Measurements from ENCODE around the gene DCC. TPM values are rescaled to one million over a fixed set of nuclear protein-coding genes. Genes with fewer than 3 reads are reported as not detected.

Gene DCC
- total and polyA plus RNA-seq, 9 of the 15 experiments (the other 6 are each of a cell fraction or from before 2014, with no cell fraction given), result not detected

DNA sequence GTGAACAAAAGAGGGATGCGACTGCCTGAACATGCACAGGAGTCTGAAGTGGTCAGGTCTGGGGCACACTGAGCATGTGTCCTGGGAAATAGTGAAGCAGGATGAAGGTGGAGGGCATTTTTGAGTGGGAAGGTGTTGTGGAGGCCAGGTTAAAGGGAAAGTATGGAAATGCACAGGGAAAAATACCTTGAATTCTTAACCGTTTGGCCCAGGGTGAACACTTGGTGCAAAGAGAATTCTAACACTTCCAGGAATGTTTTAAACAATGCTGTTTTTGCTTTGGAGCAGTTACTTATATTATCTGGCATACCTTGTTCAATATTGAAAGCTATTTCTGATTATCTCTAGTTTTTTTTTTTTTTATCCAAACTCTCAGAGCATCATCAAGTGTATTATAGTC is 623.5 kb downstream of the DCC start:
- H3K4me3 ChIP-seq, result no peak overlapping the region
- no TSS peak for BruUV-seq (replicated peaks)
- no peaks in the 10 kb centered on the region for H3K4me1 ChIP-seq (replicated peaks in 1 of 2; ENCODE audit: control insufficient read depth in 2 of 2, insufficient read depth in 2 of 2, low read length in 2 of 2)
- H3K4me2 ChIP-seq (ENCODE audit: insufficient read depth, low read length), result no peak overlapping the region
- CTCF ChIA-PET (ENCODE audit: low intra/inter-chr PET ratio), result interaction anchor here (0.7 kb wide), 1 partner anchor 684 kb away, joined by 4 read pairs; no protein-coding TSS in a partner anchor
- no peak overlapping the region for H3K27ac ChIP-seq (ENCODE audit: extremely low read depth, low read depth, low read length)
- no peak for TF ChIP-seq HSF4 (CRISPR knock-in tag; IDR thresholded peaks at IDR 0.05; ENCODE audit: borderline replicate concordance)
- no peak for TF ChIP-seq NR3C1 (CRISPR knock-in tag; IDR thresholded peaks at IDR 0.05)
- TF ChIP-seq KLF1 (tag; IDR thresholded peaks at IDR 0.05), result no peak
- no peak for TF ChIP-seq ETS2 (tag; IDR thresholded peaks at IDR 0.05; ENCODE audit: borderline replicate concordance, poor library complexity, severe bottlenecking)
- no peak for TF ChIP-seq PHF8 (IDR thresholded peaks at IDR 0.05; ENCODE audit: borderline replicate concordance, low read length)
- TF ChIP-seq RBM15 (IDR thresholded peaks at IDR 0.05; ENCODE audit: insufficient read depth, low read length), result no peak
- TF ChIP-seq NFATC3 (IDR thresholded peaks at IDR 0.05), result no peak
- no peak for TF ChIP-seq PHF20 (IDR thresholded peaks at IDR 0.05; ENCODE audit: partially characterized antibody)
- TF ChIP-seq KAT2B (IDR thresholded peaks at IDR 0.05; ENCODE audit: low read depth, low read length), result no peak
- no peak for TF ChIP-seq RHOXF2B (CRISPR knock-in tag; conservative IDR thresholded peaks at IDR 0.05)
- no peak overlapping the region for H2AFZ ChIP-seq (ENCODE audit: low read depth, low read length)
- no peaks in the 10 kb centered on the region for H3K27me3 ChIP-seq (ENCODE audit: control insufficient read depth in 2 of 2, insufficient read depth in 2 of 2, low read length in 2 of 2)
- intact Hi-C loops (cut with micrococcal nuclease), result no loop called here
- H3K9ac ChIP-seq (ENCODE audit: insufficient read depth in 1 of 2, low read depth in 2 of 2, low read length in 2 of 2), result no peak overlapping the region
- H3K36me3 ChIP-seq (ENCODE audit: control insufficient read depth, insufficient read depth, low read length), result no peaks in the 10 kb centered on the region
- WGBS (ENCODE audit: insufficient coverage, low coverage, missing lambda C conversion rate), result 0% methylated on average over 2 of the region's 2 CpGs
- H3K9me3 ChIP-seq (replicated peaks; ENCODE audit: control insufficient read depth, insufficient read depth, low read depth, low read length), result no peaks in the 10 kb centered on the region
- no peak for ATAC-seq
- no peak for DNase-seq (ENCODE audit: extremely low read depth in 1 of 4, low spot score in 3 of 4)
- no peak for FAIRE-seq
- H4K20me1 ChIP-seq (replicated peaks; ENCODE audit: control insufficient read depth, insufficient read depth, low read length), result no peaks in the 10 kb centered on the region
- no peaks in the 10 kb centered on the region for H3K79me2 ChIP-seq (ENCODE audit: control insufficient read depth, insufficient read depth, low read length)
- H3K9me1 ChIP-seq (ENCODE audit: control insufficient read depth, insufficient read depth, low read length), result no peaks in the 10 kb centered on the region
- in situ Hi-C loops (cut with MboI), result no loop called here
- POLR2A ChIA-PET, result no interaction called here

Measured in K562 (cell line).